Left lobe of liver (tissue), 2 donors: ENCODE results near the gene AANAT. TPM values are rescaled to one million over a fixed set of nuclear protein-coding genes. Genes with fewer than 3 reads are reported as not detected.
"Not testable (repeated sequence)": the region's sequence is repeated elsewhere in the genome, so short reads cannot be mapped to it uniquely, and the experiment has no call there.

Source experiments
- ATAC-seq: fragments of 200-7000 bp; cut with Tn5 transposase; one replicate; pipeline ENCODE4 v1.9.1; 2020; ENCODE audit warnings: mild to moderate bottlenecking, moderate library complexity
- DNase-seq: peaks from one replicate; pipeline ENCODE4 v3.0.0-alpha.2; 2020; ENCODE audit warnings: low spot score
- total RNA-seq: library from RNA; stranded (reverse); gene quantifications from one replicate; pipeline ENCODE4 v1.2.1, GENCODE V29; 2021
- donor health status: DM: no; HTN: no; CAD: no; lungs with moderate emphysema.
- donor health status: DM: no; HTN: yes; CAD: no.

The AANAT gene
- total RNA-seq, 1 donor from 2014 or later, result not detected

DNA sequence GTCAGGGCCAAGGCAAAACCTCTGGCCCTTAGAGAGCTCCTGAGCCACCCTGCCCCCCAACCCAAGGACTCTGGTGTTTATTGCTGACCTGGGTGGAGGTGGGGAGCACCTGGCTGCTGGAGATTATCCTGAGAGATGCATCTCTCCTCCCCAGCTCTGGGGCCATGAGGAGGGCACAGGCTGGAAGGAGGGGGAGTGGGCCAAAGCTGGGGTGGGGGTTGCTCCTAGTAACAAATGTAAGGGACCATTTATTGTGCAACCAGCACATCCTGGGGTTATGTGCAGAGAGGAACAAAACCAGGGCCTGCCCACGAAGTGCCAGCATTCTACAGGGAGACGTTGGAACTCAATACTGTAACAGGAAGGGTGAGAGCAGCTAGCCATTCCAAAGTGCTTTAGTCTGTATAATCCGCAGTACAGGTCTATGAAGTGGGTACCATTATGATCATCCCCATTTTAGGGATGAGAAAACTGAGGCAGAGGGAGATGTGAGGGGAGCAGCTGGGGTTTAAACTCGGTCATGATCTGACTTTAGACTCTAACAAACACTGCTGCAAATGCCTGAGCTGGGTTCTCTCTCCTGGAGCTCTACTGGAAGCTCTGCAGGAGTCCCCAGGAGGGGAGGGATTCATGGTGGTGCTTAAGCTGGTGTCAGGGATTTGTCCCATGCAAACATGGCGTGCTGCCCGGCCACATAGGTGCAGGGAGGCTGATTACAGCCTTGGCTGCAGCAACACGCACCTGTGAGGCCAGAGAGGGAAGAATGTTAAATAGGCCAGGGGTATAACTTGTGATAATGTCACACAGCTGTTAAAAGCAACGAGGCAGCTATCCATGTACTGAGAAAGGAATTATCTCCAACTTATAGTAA is 35.2 kb downstream of the AANAT start:
- DNase-seq, result no peak
- ATAC-seq, result no peak

DNA sequence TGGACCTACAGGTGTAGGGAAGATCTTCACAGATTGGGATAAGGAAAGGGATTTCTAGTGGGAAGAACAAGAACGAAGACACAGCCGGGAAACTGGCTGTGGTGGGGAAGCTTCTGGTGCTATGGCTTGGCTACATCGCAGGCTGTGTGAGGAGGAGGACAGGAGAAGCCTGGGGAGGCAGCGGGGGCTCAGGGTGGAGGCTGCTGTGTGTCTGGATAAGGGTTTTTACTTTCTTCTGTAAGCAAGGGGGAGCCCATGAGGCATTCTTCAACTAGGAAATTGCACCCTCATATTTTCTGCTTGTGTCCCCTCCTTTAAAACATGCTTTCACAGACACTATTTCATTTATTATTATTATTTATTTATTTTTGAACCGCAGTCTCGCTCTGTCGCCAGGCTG is 36.7 kb downstream of the AANAT start:
- DNase-seq, result no peak

GRCh38 chr17:76506408-76507345 is 39.3 kb downstream of the AANAT start:
- ATAC-seq, result peak; percentile 92
- peak; percentile 82 for DNase-seq

More for the DNA sequence above, 36.7 kb downstream of the AANAT start:
- no peak for ATAC-seq

DNA sequence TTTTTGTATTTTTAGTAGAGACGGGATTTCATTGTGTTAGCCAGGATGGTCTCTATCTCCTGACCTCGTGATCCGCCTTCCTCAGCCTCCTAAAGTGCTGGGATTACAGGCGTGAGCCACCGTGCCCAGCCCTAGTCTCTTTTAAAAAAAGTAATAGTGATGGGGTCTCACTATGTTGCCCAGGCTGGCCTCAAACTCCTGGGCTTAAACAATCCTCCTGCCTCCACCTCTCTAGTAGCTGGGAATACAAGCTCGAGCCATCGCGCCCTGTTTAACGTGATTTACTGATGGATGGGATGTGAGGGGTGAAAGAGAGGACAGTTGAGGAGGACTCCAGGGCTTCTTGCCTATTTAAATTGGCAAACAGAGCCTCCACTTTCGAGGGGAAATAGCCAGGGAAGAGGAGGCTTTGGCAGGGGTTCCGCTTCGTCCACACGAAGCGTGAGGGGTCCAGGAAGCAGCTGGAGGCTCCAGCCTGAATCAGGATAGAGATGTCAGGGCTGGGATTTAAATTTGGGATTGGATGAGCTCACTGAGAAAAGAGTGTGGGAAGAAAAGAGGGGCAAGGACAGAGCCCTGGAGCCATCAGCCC is 41.2 kb downstream of the AANAT start:
- not testable (repeated sequence) for DNase-seq, ATAC-seq

DNA sequence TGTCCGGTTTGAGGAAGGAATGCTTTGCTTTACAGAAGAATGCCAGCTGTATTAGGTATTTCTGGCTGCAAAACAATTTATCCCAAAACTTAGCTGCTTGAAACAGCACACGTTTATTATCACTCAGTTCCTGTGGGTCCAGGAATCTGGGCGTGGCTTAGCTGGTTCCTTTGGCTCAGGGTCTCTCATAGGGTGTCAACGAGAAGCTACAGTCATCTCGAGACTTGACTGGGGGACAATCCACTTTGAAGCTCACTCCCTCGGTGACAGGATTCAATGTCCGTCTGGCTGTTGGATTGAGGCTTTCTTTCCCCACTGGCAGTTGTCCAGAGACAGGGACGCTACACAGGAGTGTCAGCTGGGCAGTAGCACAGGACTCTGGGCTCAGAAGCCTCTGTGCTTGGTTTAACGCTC is 43.4 kb downstream of the AANAT start:
- DNase-seq (no peak), ATAC-seq (peak; percentile 29)

DNA sequence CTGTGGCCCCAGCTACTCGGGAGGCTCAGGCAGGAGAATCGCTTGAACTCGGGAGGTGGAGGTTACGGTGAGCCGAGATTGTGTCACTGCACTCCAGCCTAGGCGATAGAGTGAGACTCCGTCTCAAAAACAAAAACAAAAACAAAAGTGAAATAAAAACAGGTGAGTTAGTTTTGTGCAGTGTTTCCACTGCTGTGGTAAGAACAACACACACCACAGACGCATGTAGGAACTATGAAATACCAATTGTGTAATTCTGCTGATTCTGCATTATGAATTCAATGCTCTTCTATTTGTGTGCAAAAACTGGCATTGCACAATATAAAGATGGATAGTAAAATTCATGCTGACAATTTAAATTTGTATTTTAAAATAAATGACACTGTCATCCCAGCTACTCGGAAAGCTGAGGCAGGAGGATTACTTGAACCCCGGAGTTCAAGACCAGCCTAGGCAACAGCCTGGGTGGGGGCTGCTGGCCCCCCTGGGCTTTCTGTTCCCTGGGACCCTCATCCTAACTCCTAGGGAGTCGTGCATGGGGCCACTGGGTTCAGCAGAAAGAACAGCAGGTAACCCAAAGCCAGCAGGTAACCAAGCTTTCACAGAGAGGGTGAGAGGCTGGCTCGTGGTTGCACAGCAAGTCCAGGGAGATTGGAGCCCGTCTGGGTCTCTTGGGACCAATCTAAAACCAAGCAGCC is 44.4 kb downstream of the AANAT start:
- ATAC-seq (no peak), DNase-seq (no peak)

GRCh38 chr17:76512366-76513305 is 45.2 kb downstream of the AANAT start:
- no peak for DNase-seq
- ATAC-seq, result no peak

DNA sequence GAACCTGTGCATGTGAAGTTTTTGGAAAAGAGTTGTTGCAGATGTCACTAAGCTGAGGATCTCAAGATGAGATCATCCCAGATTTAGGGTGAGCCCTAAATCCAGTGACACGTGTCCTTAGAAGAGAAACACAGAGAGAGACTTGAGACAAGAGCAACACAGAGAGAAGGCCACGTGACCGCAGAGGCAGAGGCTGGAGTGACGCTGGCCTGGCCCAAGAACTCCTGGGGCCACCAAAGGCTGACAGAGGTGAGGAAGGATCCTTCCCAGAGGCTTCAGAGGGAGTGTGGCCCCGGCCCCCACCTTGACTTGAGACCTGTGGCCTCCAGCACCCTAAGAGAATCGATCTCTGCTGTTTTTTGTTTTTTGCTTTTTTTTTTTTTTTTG is 45.9 kb downstream of the AANAT start:
- no peak for ATAC-seq

GRCh38 chr17:76514355-76514754 is 47.0 kb downstream of the AANAT start:
- DNase-seq, ATAC-seq: not testable (repeated sequence)

More for the DNA sequence above, 45.9 kb downstream of the AANAT start:
- no peak for DNase-seq

GRCh38 chr17:76515274-76515949 is 48.0 kb downstream of the AANAT start:
- DNase-seq (no peak), ATAC-seq (peak; percentile 31)

DNA sequence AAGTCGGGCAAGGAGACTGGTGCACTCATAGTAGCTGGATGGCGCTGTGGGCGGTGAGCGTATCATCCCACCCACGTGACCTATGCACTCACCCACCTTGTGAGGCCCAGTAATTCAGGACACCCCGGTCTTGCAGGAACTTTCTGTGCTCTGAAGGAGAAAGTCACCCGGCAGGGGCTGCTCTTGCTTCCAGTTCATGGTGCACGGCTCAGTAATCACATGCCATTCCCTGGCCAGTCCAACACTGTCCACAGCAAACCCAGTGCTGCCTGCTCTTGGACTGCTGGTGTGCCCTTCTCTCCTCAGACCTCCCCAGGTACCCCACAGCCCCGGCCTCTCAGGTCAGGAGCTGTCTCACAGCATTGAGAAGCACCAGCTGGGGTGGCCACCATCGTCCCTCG is 50.2 kb downstream of the AANAT start:
- DNase-seq (no peak), ATAC-seq (no peak)

- ATAC-seq (no peak), DNase-seq (no peak)
Observed at GRCh38 chr17:76519048-76519966, 51.9 kb downstream of the AANAT start.

Other genes starting within 250 kb of the AANAT start
- 12.4 TPM for gene RNF157, start 227.1 kb upstream of the AANAT start, total RNA-seq
- 23.8 TPM for gene UBALD2, start 202.3 kb upstream of the AANAT start, total RNA-seq
- gene QRICH2, start 159.3 kb upstream of the AANAT start, total RNA-seq, result 2.6 TPM
- gene PRPSAP1, start 113.7 kb upstream of the AANAT start, total RNA-seq, result 55.0 TPM
- 0.93 TPM for gene SPHK1, start 83.0 kb upstream of the AANAT start, total RNA-seq
- 9.8 TPM for gene UBE2O, start 14.5 kb upstream of the AANAT start, total RNA-seq
- gene RHBDF2, start 33.8 kb downstream of the AANAT start, total RNA-seq, result 8.9 TPM
- 5.0 TPM for gene CYGB, start 70.1 kb downstream of the AANAT start, total RNA-seq
- 0.15 TPM for gene PRCD, start 72.4 kb downstream of the AANAT start, total RNA-seq
- 4.0 TPM for gene ST6GALNAC2, start 118.3 kb downstream of the AANAT start, total RNA-seq
- 0.75 TPM for gene ST6GALNAC1, start 176.2 kb downstream of the AANAT start, total RNA-seq
- gene MXRA7, start 243.4 kb downstream of the AANAT start, total RNA-seq, result 9.3 TPM